ENCODE data around the gene TULP1. TPM values are rescaled to one million over a fixed set of nuclear protein-coding genes. Genes with fewer than 3 reads are reported as not detected.

TULP1 gene
- total RNA-seq, 1 experiment from 2014 or later = not detected

- H3K79me2 ChIP-seq (ENCODE audit: insufficient read depth, low read length) = no peaks in the 10 kb centered on the region
These were observed 9.5 kb upstream of the TULP1 start for GRCh38 chr6:35522151-35522550.

More at GRCh38 chr6:35522151-35522550, 9.5 kb upstream of the TULP1 start:
- Histone ChIP-seq H4K91ac (ENCODE audit: insufficient read length, low read depth, low read length) (no peak overlapping the region), H2AK5ac (ENCODE audit: insufficient read length, low read length) (no peak overlapping the region), H3K79me1 (ENCODE audit: insufficient read depth, low read depth, low read length, poor library complexity, severe bottlenecking) (no peaks in the 10 kb centered on the region), H3K4ac (ENCODE audit: low read depth, low read length) (no peak overlapping the region), H3K18ac (ENCODE audit: insufficient read length, low read depth, low read length) (no peak overlapping the region), H2BK5ac (ENCODE audit: insufficient read length, low read length) (no peak overlapping the region), H3K4me1 (ENCODE audit: insufficient read depth, low read length) (no peaks in the 10 kb centered on the region), H4K8ac (replicated peaks; ENCODE audit: insufficient read length, low read depth, low read length) (no peak overlapping the region), H3K14ac (ENCODE audit: insufficient read depth, low read length) (no peak overlapping the region), H3K56ac (ENCODE audit: insufficient read length, low read depth, low read length) (no peak overlapping the region), H3K23ac (ENCODE audit: insufficient read length, low read depth, low read length) (no peak overlapping the region), H3K9ac (ENCODE audit: extremely low read depth, insufficient read length, low read length) (no peak overlapping the region), H3T11ph (ENCODE audit: low read length) (no peak overlapping the region), H2BK15ac (ENCODE audit: low read depth, low read length) (no peak overlapping the region), H3K27ac (ENCODE audit: insufficient read length, low read depth, low read length) (no peak overlapping the region), H4K20me1 (ENCODE audit: control insufficient read depth, insufficient read depth, insufficient read length) (no peaks in the 10 kb centered on the region), H4K5ac (ENCODE audit: insufficient read length, low read depth, low read length) (no peak overlapping the region), H2AFZ (ENCODE audit: low read length) (no peak overlapping the region), H3K4me2 (ENCODE audit: insufficient read depth, insufficient read length, low read length) (no peak overlapping the region), H2BK12ac (ENCODE audit: insufficient read length, low read depth, low read length) (no peak overlapping the region), H3K9me3 (ENCODE audit: control insufficient read depth, low read depth, low read length) (no peaks in the 10 kb centered on the region), H2BK120ac (ENCODE audit: low read depth, low read length, poor library complexity, severe bottlenecking) (no peak overlapping the region), H3K23me2 (ENCODE audit: insufficient read length, low read depth, low read length, poor library complexity, severe bottlenecking) (no peaks in the 10 kb centered on the region), H2BK20ac (ENCODE audit: low read depth, low read length, poor library complexity, severe bottlenecking) (no peak overlapping the region), H3K27me3 (ENCODE audit: insufficient read depth, low read length) (no peaks in the 10 kb centered on the region)
- WGBS (ENCODE audit: extremely low coverage, insufficient read length, low lambda C conversion rate) = no CpG with 5 or more reads among the region's 12 CpGs
- no peak for DNase-seq
- TF ChIP-seq CTCF (conservative IDR thresholded peaks at IDR 0.05) = no peak
- no peaks in the 10 kb centered on the region; a peak in 1 of 7 replicates for H3K36me3 Mint-ChIP-seq (ENCODE audit: insufficient read depth in 1 of 3, low read depth in 3 of 3)
- H3K27ac Mint-ChIP-seq = no peak overlapping the region
- peaks cover 15 to 17% of the 10 kb centered on the region in 2 experiments for H3K4me1 Mint-ChIP-seq
- H3K27me3 Mint-ChIP-seq (ENCODE audit: low read depth) = peaks cover 6% of the 10 kb centered on the region
- H3K4me3 Mint-ChIP-seq = no peak overlapping the region
- H3K9me3 Mint-ChIP-seq = peaks cover 0 to 2% of the 10 kb centered on the region in 2 experiments; a peak in 2 of 5 replicates
